ENCODE measurements around the gene SKOR2.

- TF ChIP-seq, protein P1, sequence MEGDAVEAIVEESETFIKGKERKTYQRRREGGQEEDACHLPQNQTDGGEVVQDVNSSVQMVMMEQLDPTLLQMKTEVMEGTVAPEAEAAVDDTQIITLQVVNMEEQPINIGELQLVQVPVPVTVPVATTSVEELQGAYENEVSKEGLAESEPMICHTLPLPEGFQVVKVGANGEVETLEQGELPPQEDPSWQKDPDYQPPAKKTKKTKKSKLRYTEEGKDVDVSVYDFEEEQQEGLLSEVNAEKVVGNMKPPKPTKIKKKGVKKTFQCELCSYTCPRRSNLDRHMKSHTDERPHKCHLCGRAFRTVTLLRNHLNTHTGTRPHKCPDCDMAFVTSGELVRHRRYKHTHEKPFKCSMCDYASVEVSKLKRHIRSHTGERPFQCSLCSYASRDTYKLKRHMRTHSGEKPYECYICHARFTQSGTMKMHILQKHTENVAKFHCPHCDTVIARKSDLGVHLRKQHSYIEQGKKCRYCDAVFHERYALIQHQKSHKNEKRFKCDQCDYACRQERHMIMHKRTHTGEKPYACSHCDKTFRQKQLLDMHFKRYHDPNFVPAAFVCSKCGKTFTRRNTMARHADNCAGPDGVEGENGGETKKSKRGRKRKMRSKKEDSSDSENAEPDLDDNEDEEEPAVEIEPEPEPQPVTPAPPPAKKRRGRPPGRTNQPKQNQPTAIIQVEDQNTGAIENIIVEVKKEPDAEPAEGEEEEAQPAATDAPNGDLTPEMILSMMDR (IDR thresholded peaks at IDR 0.05; ENCODE audit: insufficient read depth, low read depth, low read length), result no peak
- TF ChIP-seq EZH2 (IDR thresholded peaks at IDR 0.05; ENCODE audit: insufficient read depth, low read length), result no peak
Measured at GRCh38 chr18:47248115-47248603, 3.3 kb downstream of the SKOR2 start.

All from astrocyte (in vitro differentiated cells and primary cell).